H9 (cell line): ENCODE results near the gene LOXHD1. TPM values are rescaled to one million over a fixed set of nuclear protein-coding genes. Genes with fewer than 3 reads are reported as not detected.

Experiments
- DNase-seq: peaks from one replicate; pipeline ENCODE4 v3.0.0-alpha.2; 2017
- H2AFZ ChIP-seq: one replicate; pipeline ENCODE4 v1.6.1; 2013; ENCODE audit warnings: mild to moderate bottlenecking, low read length, control low read depth, moderate library complexity
- H2AK5ac ChIP-seq: 2 replicates; pipeline ENCODE4 v1.6.1; 2013; ENCODE audit warnings: low read length, control low read depth, mixed read lengths; ENCODE audit not compliant: insufficient read length
- H2BK120ac ChIP-seq: one replicate; pipeline ENCODE4 v1.6.1; 2013; ENCODE audit warnings: low read depth, mild to moderate bottlenecking, low read length, control low read depth, inconsistent platforms; ENCODE audit not compliant: poor library complexity, severe bottlenecking
- H2BK12ac ChIP-seq: 2 replicates; pipeline ENCODE4 v1.6.1; 2013; ENCODE audit warnings: low read length, control low read depth, mixed read lengths, low read depth; ENCODE audit not compliant: insufficient read length
- H2BK15ac ChIP-seq: 2 replicates; pipeline ENCODE4 v1.6.1; 2013; ENCODE audit warnings: low read depth, low read length, control low read depth
- H2BK20ac ChIP-seq: one replicate; pipeline ENCODE4 v1.6.1; 2013; ENCODE audit warnings: low read depth, mild to moderate bottlenecking, low read length, control low read depth, inconsistent platforms; ENCODE audit not compliant: poor library complexity, severe bottlenecking
- H2BK5ac ChIP-seq: 2 replicates; pipeline ENCODE4 v1.6.1; 2013; ENCODE audit warnings: low read length, control low read depth, mixed read lengths; ENCODE audit not compliant: insufficient read length
- H3K14ac ChIP-seq: 2 replicates; pipeline ENCODE4 v1.6.1; 2013; ENCODE audit warnings: low read length, control low read depth; ENCODE audit not compliant: insufficient read depth
- H3K18ac ChIP-seq: 2 replicates; pipeline ENCODE4 v1.6.1; 2013; ENCODE audit warnings: low read depth, mild to moderate bottlenecking, mixed read lengths, low read length, control low read depth; ENCODE audit not compliant: insufficient read length
- H3K23ac ChIP-seq: 2 replicates; pipeline ENCODE4 v1.6.1; 2013; ENCODE audit warnings: low read length, control low read depth, mixed read lengths, low read depth; ENCODE audit not compliant: insufficient read length
- H3K23me2 ChIP-seq: 2 replicates; pipeline ENCODE4 v1.6.1; 2013; ENCODE audit warnings: low read depth, mild to moderate bottlenecking, mixed read lengths, low read length, control low read depth; ENCODE audit not compliant: insufficient read length, poor library complexity, severe bottlenecking
- H3K27ac ChIP-seq: 2 replicates; pipeline ENCODE4 v1.5.1; 2013; ENCODE audit warnings: low read length, control low read depth, mixed read lengths, low read depth; ENCODE audit not compliant: insufficient read length
- H3K27me3 ChIP-seq: 2 replicates; pipeline ENCODE4 v1.6.1; 2013; ENCODE audit warnings: low read length, control low read depth, inconsistent platforms; ENCODE audit not compliant: insufficient read depth
- H3K4ac ChIP-seq: 2 replicates; pipeline ENCODE4 v1.6.1; 2013; ENCODE audit warnings: low read depth, mild to moderate bottlenecking, control low read depth, inconsistent platforms, low read length, moderate library complexity
- H3K4me1 ChIP-seq: 2 replicates; pipeline ENCODE4 v1.6.1; 2013; ENCODE audit warnings: low read length, control low read depth, inconsistent platforms; ENCODE audit not compliant: insufficient read depth
- H3K4me2 ChIP-seq: 2 replicates; pipeline ENCODE4 v1.6.1; 2013; ENCODE audit warnings: low read length, control low read depth, mixed read lengths; ENCODE audit not compliant: insufficient read length, insufficient read depth
- H3K56ac ChIP-seq: 2 replicates; pipeline ENCODE4 v1.6.1; 2013; ENCODE audit warnings: low read depth, mild to moderate bottlenecking, mixed read lengths, low read length, control low read depth; ENCODE audit not compliant: insufficient read length
- H3K79me1 ChIP-seq: 2 replicates; pipeline ENCODE4 v1.6.1; 2013; ENCODE audit warnings: low read depth, mild to moderate bottlenecking, moderate library complexity, low read length, control low read depth, inconsistent platforms; ENCODE audit not compliant: insufficient read depth, poor library complexity, severe bottlenecking
- H3K79me2 ChIP-seq: 2 replicates; pipeline ENCODE4 v1.6.1; 2013; ENCODE audit warnings: low read length, control low read depth, inconsistent platforms; ENCODE audit not compliant: insufficient read depth
- H3K9ac ChIP-seq: 2 replicates; pipeline ENCODE4 v1.6.1; 2013; ENCODE audit warnings: low read length, control low read depth, mixed read lengths; ENCODE audit not compliant: insufficient read length; ENCODE audit errors: extremely low read depth
- H3K9me3 ChIP-seq: one replicate; pipeline ENCODE4 v1.6.1; 2013; ENCODE audit warnings: low read depth, low read length, inconsistent platforms; ENCODE audit not compliant: control insufficient read depth
- H3T11ph ChIP-seq: one replicate; pipeline ENCODE4 v1.6.1; 2013; ENCODE audit warnings: mild to moderate bottlenecking, low read length, control low read depth, inconsistent platforms
- H4K20me1 ChIP-seq: one replicate; pipeline ENCODE4 v1.6.1; 2013; ENCODE audit not compliant: control insufficient read depth, insufficient read length, insufficient read depth
- H4K5ac ChIP-seq: 2 replicates; pipeline ENCODE4 v1.6.1; 2013; ENCODE audit warnings: low read depth, mild to moderate bottlenecking, mixed read lengths, low read length, control low read depth; ENCODE audit not compliant: insufficient read length
- H4K8ac ChIP-seq: replicated peaks from 2 replicates; pipeline ENCODE4 v1.6.1; 2013; ENCODE audit warnings: low read length, control low read depth, mixed read lengths, low read depth; ENCODE audit not compliant: insufficient read length
- H4K91ac ChIP-seq: 2 replicates; pipeline ENCODE4 v1.6.1; 2013; ENCODE audit warnings: low read depth, mild to moderate bottlenecking, moderate library complexity, mixed read lengths, low read length, control low read depth; ENCODE audit not compliant: insufficient read length
- H3K27ac Mint-ChIP-seq, 3 experiments: 2 replicates in 2 of 3; 3 replicates in 1 of 3; pipeline ENCODE4 v1.8.0; 2020 to 2021; ENCODE audit warnings: mixed read lengths in 3 of 3, mild to moderate bottlenecking in 1 of 3, moderate library complexity in 1 of 3
- H3K27me3 Mint-ChIP-seq: 2 replicates; pipeline ENCODE4 v1.8.0; 2021; ENCODE audit warnings: low read depth, mild to moderate bottlenecking, moderate library complexity, mixed read lengths
- H3K36me3 Mint-ChIP-seq, 3 experiments: 2 replicates in 2 of 3; 3 replicates in 1 of 3; pipeline ENCODE4 v1.8.0; 2020 to 2021; ENCODE audit warnings: low read depth in 3 of 3, mixed read lengths in 3 of 3; ENCODE audit not compliant: insufficient read depth in 1 of 3
- H3K4me1 Mint-ChIP-seq, 2 experiments: 2 replicates each; pipeline ENCODE4 v1.8.0; 2020; ENCODE audit warnings: mixed read lengths in 2 of 2
- H3K4me3 Mint-ChIP-seq, 2 experiments: 2 replicates in 1 of 2; 3 replicates in 1 of 2; pipeline ENCODE4 v1.8.0; 2020 to 2021; ENCODE audit warnings: mild to moderate bottlenecking in 2 of 2, mixed read lengths in 2 of 2, moderate library complexity in 1 of 2
- H3K9me3 Mint-ChIP-seq, 2 experiments: 2 replicates in 1 of 2; 3 replicates in 1 of 2; pipeline ENCODE4 v1.8.0; 2020; ENCODE audit warnings: mild to moderate bottlenecking in 2 of 2, mixed read lengths in 2 of 2, moderate library complexity in 1 of 2
- CTCF ChIP-seq: fragments of 200-600 bp; sonication (generic); conservative IDR thresholded peaks from 3 replicates; pipeline ENCODE4 v1.8.0; 2021; ENCODE audit warnings: antibody characterized with exemption, mild to moderate bottlenecking
- WGBS: extraction: QIAGEN DNeasy Blood & Tissue Kit; methylation state at CpG from one replicate; pipeline ENCODE4 v1.1.7; 2013; ENCODE audit warnings: missing lambda C conversion rate, low lambda C conversion rate, mixed read lengths; ENCODE audit not compliant: insufficient read length; ENCODE audit errors: extremely low coverage; 5-methylcytosine and 5-hydroxymethylcytosine counted together
- total RNA-seq: library from RNA; stranded (reverse); gene quantifications from 2 replicates; pipeline ENCODE4 v1.2.1, GENCODE V29; 2021

Gene LOXHD1
- total RNA-seq, 1 experiment from 2014 or later = 0.07 TPM

- Histone ChIP-seq H4K91ac (no peak overlapping the region), H3K4me1 (peaks cover 4% of the 10 kb centered on the region; the same call in 1 of the 2 replicates), H3K79me2 (no peaks in the 10 kb centered on the region), H3K4me2 (no peak overlapping the region), H4K5ac (no peak overlapping the region), H3K23me2 (no peaks in the 10 kb centered on the region), H3K14ac (no peak overlapping the region), H3K18ac (no peak overlapping the region), H3K9ac (no peak overlapping the region), H3K27me3 (no peaks in the 10 kb centered on the region), H3K27ac (no peak overlapping the region), H2BK20ac (no peak overlapping the region), H3K9me3 (no peaks in the 10 kb centered on the region), H4K8ac (no peak overlapping the region), H2BK12ac (no peak overlapping the region), H3K4ac (no peak overlapping the region), H4K20me1 (peaks cover 4% of the 10 kb centered on the region), H3K23ac (no peak overlapping the region), H2AK5ac (no peak overlapping the region), H2BK5ac (no peak overlapping the region), H2BK15ac (no peak overlapping the region), H3K56ac (no peak overlapping the region), H2AFZ (no peak overlapping the region), H3K79me1 (no peaks in the 10 kb centered on the region), H2BK120ac (no peak overlapping the region), H3T11ph (no peak overlapping the region)
- Mint-ChIP-seq H3K27ac (no peak overlapping the region), H3K27me3 (peaks cover 4% of the 10 kb centered on the region; the same call in 1 of the 2 replicates), H3K4me3 (no peak overlapping the region), H3K36me3 (no peaks in the 10 kb centered on the region), H3K4me1 (peaks cover 16% of the 10 kb centered on the region in 2 experiments), H3K9me3 (no peaks in the 10 kb centered on the region)
- 100% methylated on average over 1 of the region's 11 CpGs for WGBS
- no peak for DNase-seq
- no peak for TF ChIP-seq CTCF
Observed at GRCh38 chr18:46560671-46561045, 96.4 kb downstream of the LOXHD1 start.
